ENCODE data around the gene SORBS1.

The SORBS1 gene

GRCh38 chr10:95429639-95430038 lies 131.5 kb downstream of the SORBS1 start:
- no peak for DNase-seq

GRCh38 chr10:95428701-95429100 lies 132.5 kb downstream of the SORBS1 start:
- DNase-seq: no peak

GRCh38 chr10:95426482-95426881 lies 134.7 kb downstream of the SORBS1 start:
- DNase-seq: no peak

GRCh38 chr10:95425592-95426465 lies 135.3 kb downstream of the SORBS1 start:
- no peak for DNase-seq

GRCh38 chr10:95423164-95424005 lies 137.8 kb downstream of the SORBS1 start:
- DNase-seq: no peak

- DNase-seq: no peak
Measured at GRCh38 chr10:95422233-95422632, 138.9 kb downstream of the SORBS1 start.

- no peak for DNase-seq
Measured at GRCh38 chr10:95421782-95422181, 139.4 kb downstream of the SORBS1 start.

- no peak for DNase-seq
Measured at GRCh38 chr10:95419399-95419798, 141.8 kb downstream of the SORBS1 start.

- no peak for DNase-seq
Measured at GRCh38 chr10:95416973-95417372, 144.2 kb downstream of the SORBS1 start.

GRCh38 chr10:95416270-95416669 lies 144.9 kb downstream of the SORBS1 start:
- no peak for DNase-seq

- DNase-seq: no peak
Measured at GRCh38 chr10:95415621-95416031, 145.5 kb downstream of the SORBS1 start.

GRCh38 chr10:95414844-95415485 lies 146.2 kb downstream of the SORBS1 start:
- no peak for DNase-seq

GRCh38 chr10:95414016-95414830 lies 146.9 kb downstream of the SORBS1 start:
- DNase-seq: no peak

GRCh38 chr10:95413588-95413987 lies 147.6 kb downstream of the SORBS1 start:
- no peak for DNase-seq

- no peak for DNase-seq
Measured at GRCh38 chr10:95411635-95412034, 149.5 kb downstream of the SORBS1 start.

- no peak for DNase-seq
Measured at GRCh38 chr10:95408983-95409873, 151.9 kb downstream of the SORBS1 start.

GRCh38 chr10:95408148-95408960 lies 152.8 kb downstream of the SORBS1 start:
- DNase-seq: no peak

- no peak for DNase-seq
Measured at GRCh38 chr10:95407546-95407945, 153.6 kb downstream of the SORBS1 start.

- no peak for DNase-seq
Measured at GRCh38 chr10:95406651-95407280, 154.4 kb downstream of the SORBS1 start.

GRCh38 chr10:95405655-95406054 lies 155.5 kb downstream of the SORBS1 start:
- DNase-seq: no peak
